Esophagus muscularis mucosa (tissue), 4 donors: ENCODE measurements around the gene WWOX. TPM values are rescaled to one million over a fixed set of nuclear protein-coding genes. Genes with fewer than 3 reads are reported as not detected.

Experiments used
- DNase-seq: peaks from one replicate; pipeline ENCODE4 v3.0.0-alpha.2; 2017; ENCODE audit errors: extremely low spot score
- H3K27ac ChIP-seq, 4 donors: fragments of 200-600 bp; sonication (generic); replicated peaks in 1 of 4; 1 replicate in 3 of 4; 2 replicates in 1 of 4; pipeline ENCODE4 v1.5.1; 2016 to 2019; ENCODE audit warnings: mild to moderate bottlenecking in 1 of 4
- H3K27me3 ChIP-seq, 4 donors: fragments of 200-600 bp; sonication (generic); one replicate each; pipeline versions ENCODE4 v1.5.1 to v1.6.0; 2016 to 2019
- H3K36me3 ChIP-seq, 4 donors: fragments of 200-600 bp; sonication (generic); one replicate each; pipeline ENCODE4 v1.5.1; 2016 to 2019
- H3K4me1 ChIP-seq, 4 donors: fragments of 200-600 bp; sonication (generic); one replicate each; pipeline ENCODE4 v1.5.1; 2016 to 2019
- H3K4me3 ChIP-seq, 4 donors: fragments of 200-600 bp; sonication (generic); 1 replicate in 2 of 4; 2 replicates in 2 of 4; pipeline ENCODE4 v1.5.1; 2016 to 2019; ENCODE audit warnings: mild to moderate bottlenecking in 4 of 4, moderate library complexity in 1 of 4
- H3K9me3 ChIP-seq, 4 donors: fragments of 200-600 bp; sonication (generic); 1 replicate in 3 of 4; 2 replicates in 1 of 4; pipeline ENCODE4 v1.5.1; 2016 to 2019
- EP300 ChIP-seq: sonication (generic); formaldehyde crosslinking; IDR thresholded peaks from one replicate; pipeline ENCODE4 v1.6.1; 2017; ENCODE audit warnings: antibody characterized with exemption
- POLR2A ChIP-seq: fragments of 450-650 bp; IDR thresholded peaks from one replicate; pipeline ENCODE4 v1.6.1; 2017; ENCODE audit warnings: antibody characterized with exemption, moderate library complexity, mild to moderate bottlenecking, low read depth
- POLR2AphosphoS5 ChIP-seq, 2 donors: sonication (generic); formaldehyde crosslinking; IDR thresholded peaks; one replicate each; pipeline ENCODE4 v1.6.1; 2017; ENCODE audit warnings: antibody characterized with exemption in 2 of 2
- WGBS: methylation state at CpG from one replicate; pipeline ENCODE4 v1.1.5; 2018; 5-methylcytosine and 5-hydroxymethylcytosine counted together
- intact Hi-C: fragments of 100-400 bp; cut with DNase I; formaldehyde crosslinking; loops from one replicate; pipeline ENCODE4 v1.15.1; 2023
- total RNA-seq, 4 donors: library from RNA; depleted of rRNA; stranded (reverse); fragments of >200 nt; gene quantifications; one replicate each; pipeline versions ENCODE4 v1.1.0 to v1.2.1, GENCODE V29; 2016
- TF ChIP-seq, protein P1 (sequence below), 3 experiments: fragments of 200-600 bp in 2 of 3; fragments of 450-650 bp in 1 of 3; sonication (generic) in 2 of 3; IDR thresholded peaks; one replicate each; pipeline ENCODE4 v1.5.1; 2017 to 2019; ENCODE audit warnings: antibody characterized with exemption in 3 of 3, mild to moderate bottlenecking in 2 of 3, moderate library complexity in 1 of 3

The WWOX gene
- total RNA-seq, 4 donors from 2014 or later: 14.4 to 27.8 (median 15.4) TPM

DNA sequence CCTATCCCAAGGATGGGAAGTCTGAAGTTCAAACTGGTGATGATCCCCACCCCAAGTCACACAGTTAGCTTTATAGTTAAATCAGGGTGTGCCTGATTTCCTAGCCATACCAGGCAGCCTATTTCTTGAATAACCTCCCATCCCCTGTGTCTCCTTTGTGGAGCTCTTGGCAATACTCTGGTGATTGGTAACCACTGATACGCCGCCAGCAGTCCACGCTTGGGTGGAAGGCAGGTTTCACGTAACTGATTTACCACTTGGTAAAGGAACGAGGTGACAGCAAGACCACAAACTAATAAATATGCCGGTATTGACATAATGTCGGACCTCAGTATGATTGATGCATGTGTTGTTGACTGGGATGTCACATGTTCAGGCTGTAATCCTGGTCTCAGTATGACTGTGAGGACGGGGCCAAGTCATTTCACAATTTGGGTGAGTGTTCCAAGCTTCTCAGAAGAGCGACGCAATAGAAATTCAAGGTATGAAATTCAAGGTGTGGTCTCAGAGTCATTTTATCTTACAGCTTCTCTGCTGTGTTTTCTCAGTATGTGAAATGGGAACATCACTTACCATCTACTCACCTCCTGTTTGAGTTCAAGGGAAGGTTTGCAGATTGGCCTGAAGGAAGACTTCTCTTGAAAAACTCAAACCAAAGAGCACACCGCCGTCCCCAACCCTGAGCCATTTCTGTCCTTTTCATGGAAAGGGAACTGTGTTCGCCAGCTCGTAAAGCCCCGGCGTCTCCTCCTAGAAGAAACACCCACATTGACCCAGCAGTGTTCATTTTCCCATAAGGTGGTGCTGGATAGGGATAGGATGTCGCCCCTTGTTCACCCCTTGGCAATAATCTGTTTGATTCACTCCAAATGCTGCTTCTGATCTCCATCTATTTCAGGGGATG, 678.9 kb downstream of the WWOX start:
- H3K4me1 ChIP-seq: no peaks in the 10 kb centered on the region
- no peak overlapping the region for H3K27ac ChIP-seq
- no peak for DNase-seq
- no peak overlapping the region for H3K4me3 ChIP-seq
- H3K27me3 ChIP-seq: no peaks in the 10 kb centered on the region
- H3K36me3 ChIP-seq: no peaks in the 10 kb centered on the region
- H3K9me3 ChIP-seq: no peaks in the 10 kb centered on the region
- WGBS: 97% methylated on average over 17 of the region's 17 CpGs
- intact Hi-C loops: no loop called here
- TF ChIP-seq, protein P1, sequence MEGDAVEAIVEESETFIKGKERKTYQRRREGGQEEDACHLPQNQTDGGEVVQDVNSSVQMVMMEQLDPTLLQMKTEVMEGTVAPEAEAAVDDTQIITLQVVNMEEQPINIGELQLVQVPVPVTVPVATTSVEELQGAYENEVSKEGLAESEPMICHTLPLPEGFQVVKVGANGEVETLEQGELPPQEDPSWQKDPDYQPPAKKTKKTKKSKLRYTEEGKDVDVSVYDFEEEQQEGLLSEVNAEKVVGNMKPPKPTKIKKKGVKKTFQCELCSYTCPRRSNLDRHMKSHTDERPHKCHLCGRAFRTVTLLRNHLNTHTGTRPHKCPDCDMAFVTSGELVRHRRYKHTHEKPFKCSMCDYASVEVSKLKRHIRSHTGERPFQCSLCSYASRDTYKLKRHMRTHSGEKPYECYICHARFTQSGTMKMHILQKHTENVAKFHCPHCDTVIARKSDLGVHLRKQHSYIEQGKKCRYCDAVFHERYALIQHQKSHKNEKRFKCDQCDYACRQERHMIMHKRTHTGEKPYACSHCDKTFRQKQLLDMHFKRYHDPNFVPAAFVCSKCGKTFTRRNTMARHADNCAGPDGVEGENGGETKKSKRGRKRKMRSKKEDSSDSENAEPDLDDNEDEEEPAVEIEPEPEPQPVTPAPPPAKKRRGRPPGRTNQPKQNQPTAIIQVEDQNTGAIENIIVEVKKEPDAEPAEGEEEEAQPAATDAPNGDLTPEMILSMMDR (IDR thresholded peaks at IDR 0.05): no peak
- TF ChIP-seq POLR2AphosphoS5 (IDR thresholded peaks at IDR 0.05): no peak
- no peak for TF ChIP-seq EP300
- no peak for TF ChIP-seq POLR2A

GRCh38 chr16:78780808-78781207, 681.4 kb downstream of the WWOX start:
- 94% methylated on average over 2 of the region's 2 CpGs for WGBS

GRCh38 chr16:78782572-78782971, 683.1 kb downstream of the WWOX start:
- no peak for DNase-seq
- TF ChIP-seq POLR2AphosphoS5 (IDR thresholded peaks at IDR 0.05) (no peak), POLR2A (no peak), EP300 (no peak)
- TF ChIP-seq, protein P1 (IDR thresholded peaks at IDR 0.05): no peak
- Histone ChIP-seq H3K27me3 (no peaks in the 10 kb centered on the region), H3K4me1 (no peaks in the 10 kb centered on the region), H3K4me3 (no peak overlapping the region), H3K27ac (no peak overlapping the region), H3K9me3 (no peaks in the 10 kb centered on the region), H3K36me3 (no peaks in the 10 kb centered on the region)
- WGBS: 92% methylated on average over 2 of the region's 2 CpGs
- intact Hi-C loops: no loop called here

More at GRCh38 chr16:78780808-78781207, 681.4 kb downstream of the WWOX start:
- DNase-seq: no peak
- Histone ChIP-seq H3K36me3 (no peaks in the 10 kb centered on the region), H3K27me3 (no peaks in the 10 kb centered on the region), H3K4me3 (no peak overlapping the region), H3K9me3 (no peaks in the 10 kb centered on the region), H3K27ac (no peak overlapping the region), H3K4me1 (no peaks in the 10 kb centered on the region)
- TF ChIP-seq EP300 (no peak), POLR2AphosphoS5 (IDR thresholded peaks at IDR 0.05) (no peak), POLR2A (no peak)
- TF ChIP-seq, protein P1 (IDR thresholded peaks at IDR 0.05): no peak
- intact Hi-C loops: no loop called here

GRCh38 chr16:78783570-78784079, 684.2 kb downstream of the WWOX start:
- Histone ChIP-seq H3K27me3 (no peaks in the 10 kb centered on the region), H3K4me1 (no peaks in the 10 kb centered on the region), H3K4me3 (no peak overlapping the region), H3K9me3 (no peaks in the 10 kb centered on the region), H3K27ac (no peak overlapping the region), H3K36me3 (no peaks in the 10 kb centered on the region)
- 71% methylated on average over 4 of the region's 4 CpGs for WGBS
- TF ChIP-seq POLR2A (no peak), EP300 (no peak), POLR2AphosphoS5 (IDR thresholded peaks at IDR 0.05) (no peak)
- TF ChIP-seq, protein P1 (IDR thresholded peaks at IDR 0.05): no peak
- no peak for DNase-seq
- intact Hi-C loops: no loop called here
